DLD1 (cell line): ENCODE results near the gene CIDEC.
"Not testable (repeated sequence)": the region's sequence is repeated elsewhere in the genome, so short reads cannot be mapped to it uniquely, and the experiment has no call there.

Source experiments
- in situ Hi-C: cut with HindIII; loops from 2 replicates; pipeline ENCODE4 v1.10.0; 2017; ENCODE audit warnings: low sequenced_read_pairs

The CIDEC gene

GRCh38 chr3:9878700-9879099 is 1.4 kb downstream of the CIDEC start:
- in situ Hi-C loops: no loop called here

DNA sequence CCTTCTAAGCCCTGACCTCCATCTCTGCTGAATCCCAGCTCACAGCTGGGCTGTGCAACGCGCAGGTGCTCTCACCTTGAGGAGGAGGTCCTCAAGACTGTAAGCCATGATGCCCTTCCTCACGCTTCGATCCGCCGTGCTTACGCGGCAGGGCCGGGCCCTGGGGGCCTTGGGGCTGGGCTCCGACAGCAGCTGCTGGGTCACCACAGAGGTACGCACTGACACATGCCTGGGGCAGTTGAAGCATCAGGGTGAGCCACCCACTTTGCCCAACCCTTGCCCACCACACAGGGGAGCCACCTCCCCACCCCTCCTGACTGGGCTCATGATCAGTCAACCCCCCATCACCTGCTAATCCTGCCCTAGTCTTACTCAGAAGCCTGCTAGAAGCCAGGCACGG is 3.1 kb downstream of the CIDEC start:
- in situ Hi-C loops: no loop called here

DNA sequence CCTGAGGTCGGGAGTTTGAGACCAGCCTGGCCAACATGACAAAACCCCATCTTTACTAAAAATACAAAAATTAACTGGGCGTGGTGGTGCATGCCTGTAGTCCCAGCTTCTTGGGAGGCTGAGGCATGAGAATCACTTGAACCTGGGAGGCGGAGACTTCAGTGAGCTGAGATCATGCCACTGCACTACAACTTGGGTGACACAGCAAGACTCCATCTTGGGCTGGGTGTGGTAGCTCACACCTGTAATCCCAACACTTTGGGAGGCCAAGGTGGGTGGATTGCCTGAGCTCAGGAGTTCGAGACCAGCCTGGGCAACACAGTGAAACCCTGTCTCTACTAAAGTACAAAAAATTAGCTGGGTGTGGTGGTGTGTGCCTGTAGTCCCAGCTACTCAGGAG is 3.8 kb downstream of the CIDEC start:
- in situ Hi-C loops: not testable (repeated sequence)

DNA sequence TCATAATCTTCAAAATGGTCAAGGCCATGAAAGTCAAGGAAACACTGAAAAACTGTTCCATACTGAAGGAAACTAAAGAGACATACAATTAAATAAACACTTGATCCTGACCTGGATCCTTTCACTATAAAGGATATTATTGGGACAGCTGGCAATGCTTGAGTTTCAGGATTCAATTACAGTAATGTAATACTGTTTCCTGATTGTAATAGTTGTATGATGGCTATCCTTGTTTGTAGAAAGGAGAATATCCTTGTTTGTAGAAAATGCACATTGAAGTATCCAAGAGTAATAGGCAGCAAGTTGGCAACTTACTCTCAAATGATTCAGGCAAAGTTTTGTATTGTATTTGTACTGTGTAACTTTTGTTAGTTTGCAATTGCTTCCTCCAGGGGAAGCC is 4.6 kb downstream of the CIDEC start:
- in situ Hi-C loops: no loop called here

- in situ Hi-C loops: not testable (repeated sequence)
These were observed 8.0 kb downstream of the CIDEC start for GRCh38 chr3:9872067-9872466.

DNA sequence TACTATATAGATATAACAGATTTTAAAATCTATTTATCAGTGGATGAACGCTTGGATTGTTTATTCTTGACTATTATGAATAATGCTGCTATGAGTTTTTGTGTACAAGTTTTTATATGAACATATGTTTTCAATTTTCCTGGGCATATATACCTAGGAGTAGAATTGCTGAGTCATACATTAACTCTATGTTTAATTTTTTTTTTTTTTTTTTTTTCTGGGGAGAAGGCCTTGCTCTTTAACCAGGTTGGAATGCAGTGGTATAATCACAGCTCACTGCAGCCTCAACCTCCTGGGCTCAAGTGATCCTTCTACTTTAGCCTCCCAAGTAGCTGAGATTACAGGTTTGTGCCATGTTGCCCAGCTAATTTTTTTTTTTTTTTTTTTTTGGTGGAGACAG is 9.1 kb downstream of the CIDEC start:
- in situ Hi-C loops: no loop called here

DNA sequence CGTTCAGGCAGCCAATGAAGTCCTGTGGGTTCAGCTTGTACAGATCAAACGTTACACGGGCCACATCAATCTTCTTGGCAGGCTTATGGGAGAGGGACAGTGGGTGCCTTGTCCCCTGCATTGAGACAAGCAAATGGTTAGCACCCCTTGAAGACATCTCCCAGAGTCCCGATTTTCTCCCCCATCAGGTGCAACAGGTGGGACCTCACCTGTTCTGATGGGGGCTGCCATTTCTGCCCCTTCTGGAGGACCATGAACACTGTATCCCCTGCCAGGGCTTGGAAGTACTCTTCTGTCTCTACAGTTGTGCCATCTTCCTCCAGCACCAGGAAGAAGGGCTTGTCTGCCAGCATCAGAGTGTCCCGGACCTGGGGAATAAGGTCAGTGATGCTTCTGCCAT is 10.1 kb downstream of the CIDEC start:
- in situ Hi-C loops: loop anchor here (10.0 kb wide), 1 partner anchor 145 kb away; no protein-coding TSS in a partner anchor

- in situ Hi-C loops: loop anchor here (10.0 kb wide), 1 partner anchor 148 kb away; no protein-coding TSS in a partner anchor
These were observed 12.9 kb downstream of the CIDEC start for GRCh38 chr3:9867106-9867505.

- in situ Hi-C loops: loop anchor here (10.0 kb wide), 1 partner anchor 148 kb away; no protein-coding TSS in a partner anchor
These were observed 13.4 kb downstream of the CIDEC start for GRCh38 chr3:9866639-9867038.

DNA sequence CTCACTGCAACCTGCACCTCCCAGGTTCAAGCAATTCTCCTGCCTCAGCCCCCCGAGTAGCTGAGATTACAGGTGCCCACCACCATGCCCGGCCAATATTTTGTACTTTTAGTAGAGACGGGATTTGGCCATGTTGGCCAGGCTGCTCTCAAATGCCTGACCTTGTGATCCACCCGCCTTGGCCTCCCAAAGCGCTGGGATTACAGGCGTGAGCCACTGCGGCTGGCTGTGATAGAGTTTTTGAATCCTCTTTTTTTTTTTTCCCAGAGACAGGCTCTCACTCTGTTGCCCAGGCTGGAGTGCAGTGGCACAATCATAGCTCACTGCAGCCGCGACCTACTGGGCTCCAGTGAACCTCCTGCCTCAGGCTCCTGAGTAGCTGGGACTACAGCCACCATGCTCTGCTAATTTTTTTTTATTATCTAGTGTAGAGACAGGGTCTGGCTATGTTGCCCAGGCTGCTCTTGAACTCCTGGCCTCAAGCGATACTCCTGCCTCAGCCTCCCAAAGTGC is 14.9 kb downstream of the CIDEC start:
- in situ Hi-C loops: loop anchor here (10.0 kb wide), 1 partner anchor 150 kb away; no protein-coding TSS in a partner anchor

- in situ Hi-C loops: loop anchor here (10.0 kb wide), 1 partner anchor 150 kb away; no protein-coding TSS in a partner anchor
These were observed 15.7 kb downstream of the CIDEC start for GRCh38 chr3:9864200-9864927.

DNA sequence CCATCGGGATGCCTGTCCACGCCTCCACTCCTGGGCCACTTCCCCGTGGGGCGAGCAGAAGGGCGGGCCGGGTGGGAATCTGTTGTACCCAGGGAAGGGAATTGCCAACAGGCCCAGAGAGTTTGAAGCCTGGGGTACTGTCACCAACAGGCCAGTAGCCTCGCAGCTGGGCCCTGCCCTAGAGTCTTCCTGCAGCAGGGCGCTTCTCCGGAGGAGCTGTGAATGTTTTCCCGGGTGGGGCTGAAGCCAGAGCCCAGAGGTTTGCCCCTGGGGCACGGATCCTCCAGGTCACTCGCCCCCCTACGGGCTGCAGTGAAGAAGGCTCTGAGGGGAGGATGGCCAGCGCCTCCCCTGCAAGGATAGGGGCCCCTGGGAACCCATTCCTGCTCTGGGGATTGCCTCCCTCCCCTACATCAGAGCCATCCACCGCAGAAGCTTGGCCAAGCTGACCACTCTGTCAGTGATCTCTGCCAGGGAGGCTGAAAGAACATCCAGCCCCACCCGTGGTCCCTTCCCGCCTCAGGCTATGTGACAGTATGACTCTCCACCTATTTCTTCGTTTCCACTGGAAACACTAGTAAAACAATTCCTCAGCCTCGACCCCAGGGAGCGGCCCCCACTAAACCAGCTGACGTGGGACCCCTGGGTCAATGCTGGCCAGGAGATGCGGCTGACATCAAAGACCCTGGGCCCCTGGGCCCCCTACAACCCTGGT is 16.8 kb downstream of the CIDEC start:
- in situ Hi-C loops: loop anchor here (10.0 kb wide), 1 partner anchor 152 kb away; no protein-coding TSS in a partner anchor

GRCh38 chr3:9862391-9863057 is 17.5 kb downstream of the CIDEC start:
- in situ Hi-C loops: loop anchor here (10.0 kb wide), 1 partner anchor 152 kb away; no protein-coding TSS in a partner anchor

DNA sequence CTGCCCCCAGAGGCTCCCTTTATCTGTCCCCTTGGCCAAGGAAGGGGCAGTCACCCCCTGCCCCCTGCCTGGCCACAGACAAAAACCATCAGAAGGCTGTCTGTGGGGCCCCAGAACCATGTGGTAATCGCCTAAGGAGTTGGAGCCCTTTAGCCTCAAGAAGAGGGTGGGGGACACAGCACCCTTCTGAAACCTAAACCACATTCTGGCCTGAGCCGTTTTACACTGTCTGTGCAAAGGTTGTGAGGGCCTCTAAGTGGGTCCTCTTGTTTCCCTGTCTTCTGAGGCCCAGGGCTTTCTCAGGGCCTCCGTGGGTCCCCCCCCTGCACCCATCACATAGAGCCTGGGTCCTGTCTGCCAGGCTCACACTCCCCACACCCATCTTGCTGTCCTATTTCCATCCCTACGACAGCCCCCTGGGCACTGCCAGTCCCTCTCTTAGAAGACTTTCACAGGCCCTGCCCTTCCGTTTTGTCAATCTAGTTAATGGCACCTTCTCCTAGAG is 18.4 kb downstream of the CIDEC start:
- in situ Hi-C loops: loop anchor here (10.0 kb wide), 1 partner anchor 153 kb away; no protein-coding TSS in a partner anchor

DNA sequence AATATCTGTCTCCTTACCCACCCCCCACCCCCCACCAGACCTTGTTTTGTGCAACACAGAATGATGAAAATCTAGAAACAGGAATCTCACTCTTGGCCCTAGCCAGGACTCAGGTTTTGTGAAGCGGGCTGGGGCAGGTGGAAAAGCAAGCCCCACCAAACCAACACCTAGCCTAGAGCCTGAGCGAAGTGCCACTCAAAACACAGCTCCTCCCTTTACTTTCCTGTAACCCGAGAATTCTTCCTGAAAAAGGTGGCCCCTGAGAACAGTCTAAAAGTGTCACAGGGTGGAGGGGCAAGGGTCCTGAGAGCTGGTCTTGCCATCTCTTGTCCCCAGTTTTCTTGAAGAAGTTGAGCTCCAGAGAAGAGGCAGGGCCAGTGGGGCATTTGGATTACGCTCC is 18.9 kb downstream of the CIDEC start:
- in situ Hi-C loops: loop anchor here (10.0 kb wide), 1 partner anchor 154 kb away; no protein-coding TSS in a partner anchor

GRCh38 chr3:9859530-9860025 is 20.5 kb downstream of the CIDEC start:
- in situ Hi-C loops: loop anchor here (10.0 kb wide), 1 partner anchor 155 kb away; no protein-coding TSS in a partner anchor

- in situ Hi-C loops: no loop called here
These were observed 24.5 kb downstream of the CIDEC start for GRCh38 chr3:9855594-9855993.

- in situ Hi-C loops: not testable (repeated sequence)
These were observed 25.6 kb downstream of the CIDEC start for GRCh38 chr3:9854291-9854940.

DNA sequence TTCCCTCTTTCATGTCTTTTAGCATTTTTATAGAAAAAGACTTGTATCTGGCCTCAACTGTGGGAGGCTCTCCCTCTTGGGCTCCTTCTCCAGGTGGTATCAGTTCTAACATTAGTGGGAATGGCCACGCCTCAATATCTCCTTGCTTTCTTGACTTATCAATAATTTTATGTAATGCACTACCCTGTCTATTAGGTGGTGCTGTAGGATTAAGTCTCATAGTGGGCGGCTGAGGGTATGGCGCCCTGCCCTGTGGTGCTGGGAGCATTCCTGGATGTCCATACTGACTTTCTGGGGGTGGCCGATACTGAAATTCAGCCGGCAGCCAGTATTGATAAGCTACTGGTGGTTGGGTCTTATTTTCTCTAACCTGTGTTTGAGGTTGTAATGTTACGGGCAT is 27.5 kb downstream of the CIDEC start:
- in situ Hi-C loops: no loop called here

GRCh38 chr3:9851926-9852325 is 28.1 kb downstream of the CIDEC start:
- in situ Hi-C loops: not testable (repeated sequence)
